ENCODE results near the gene OSBPL3.

GRCh38 chr7:24835643-24836042, 144.3 kb downstream of the OSBPL3 start:
- TF ChIP-seq, protein P1, sequence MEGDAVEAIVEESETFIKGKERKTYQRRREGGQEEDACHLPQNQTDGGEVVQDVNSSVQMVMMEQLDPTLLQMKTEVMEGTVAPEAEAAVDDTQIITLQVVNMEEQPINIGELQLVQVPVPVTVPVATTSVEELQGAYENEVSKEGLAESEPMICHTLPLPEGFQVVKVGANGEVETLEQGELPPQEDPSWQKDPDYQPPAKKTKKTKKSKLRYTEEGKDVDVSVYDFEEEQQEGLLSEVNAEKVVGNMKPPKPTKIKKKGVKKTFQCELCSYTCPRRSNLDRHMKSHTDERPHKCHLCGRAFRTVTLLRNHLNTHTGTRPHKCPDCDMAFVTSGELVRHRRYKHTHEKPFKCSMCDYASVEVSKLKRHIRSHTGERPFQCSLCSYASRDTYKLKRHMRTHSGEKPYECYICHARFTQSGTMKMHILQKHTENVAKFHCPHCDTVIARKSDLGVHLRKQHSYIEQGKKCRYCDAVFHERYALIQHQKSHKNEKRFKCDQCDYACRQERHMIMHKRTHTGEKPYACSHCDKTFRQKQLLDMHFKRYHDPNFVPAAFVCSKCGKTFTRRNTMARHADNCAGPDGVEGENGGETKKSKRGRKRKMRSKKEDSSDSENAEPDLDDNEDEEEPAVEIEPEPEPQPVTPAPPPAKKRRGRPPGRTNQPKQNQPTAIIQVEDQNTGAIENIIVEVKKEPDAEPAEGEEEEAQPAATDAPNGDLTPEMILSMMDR (IDR thresholded peaks at IDR 0.05; ENCODE audit: low read length) = no peak
- TF ChIP-seq EZH2 (optimal IDR thresholded peaks at IDR 0.05; ENCODE audit: low read depth, low read length) (no peak), EZH2phosphoT487 (IDR thresholded peaks at IDR 0.05; ENCODE audit: low read length) (no peak)

All from MM.1S (cell line).